Vagina (tissue), 2 donors: Measurements from ENCODE around the gene ZBTB7C.

Source experiments
- CTCF ChIP-seq, 3 experiments: fragments of 450-650 bp in 2 of 3; fragments of 200-600 bp in 1 of 3; sonication (generic) in 1 of 3; IDR thresholded peaks; one replicate each; pipeline ENCODE4 v1.5.1; 2017 to 2019; ENCODE audit warnings: antibody characterized with exemption in 3 of 3, mild to moderate bottlenecking in 2 of 3, moderate library complexity in 2 of 3
- POLR2A ChIP-seq, 2 donors: fragments of 450-650 bp; IDR thresholded peaks; one replicate each; pipeline ENCODE4 v1.6.1; 2017; ENCODE audit warnings: antibody characterized with exemption in 2 of 2, mild to moderate bottlenecking in 2 of 2, moderate library complexity in 2 of 2
- POLR2AphosphoS5 ChIP-seq, 2 donors: sonication (generic); formaldehyde crosslinking; IDR thresholded peaks; one replicate each; pipeline ENCODE4 v1.9.0; 2017; ENCODE audit warnings: antibody characterized with exemption in 2 of 2, mild to moderate bottlenecking in 2 of 2, low read depth in 1 of 2; ENCODE audit not compliant: insufficient read depth in 1 of 2

- no peak for TF ChIP-seq CTCF (IDR thresholded peaks at IDR 0.05)
- peak; percentile 30 to 72 for TF ChIP-seq POLR2AphosphoS5 (IDR thresholded peaks at IDR 0.05; ENCODE audit: insufficient read depth in 1 of 2, low read depth in 1 of 2)
- peak in 1 of 2 donors; percentile 35 for TF ChIP-seq POLR2A (IDR thresholded peaks at IDR 0.05)
Measured at GRCh38 chr18:48410095-48410920, 1.1 kb upstream of the ZBTB7C start.
